Hematopoietic multipotent progenitor cell treated with erythropoietin and hydrocortisone succinate and interleukin-3 and kit ligand, for 4 days (in vitro differentiated cells): ENCODE measurements around the gene RIBC2.
"Not testable (repeated sequence)": the region's sequence is repeated elsewhere in the genome, so short reads cannot be mapped to it uniquely, and the experiment has no call there.

Experiments used
- DNase-seq: peaks from one replicate; pipeline ENCODE4 v3.0.0-alpha.2; 2015

RIBC2 gene

GRCh38 chr22:45425101-45425500 is 11.6 kb downstream of the RIBC2 start:
- no peak for DNase-seq

- DNase-seq: no peak
These were observed 12.2 kb downstream of the RIBC2 start for GRCh38 chr22:45425531-45426265.

- no peak for DNase-seq
These were observed 12.9 kb downstream of the RIBC2 start for GRCh38 chr22:45426387-45426786.

GRCh38 chr22:45427114-45427513 is 13.6 kb downstream of the RIBC2 start:
- no peak for DNase-seq

GRCh38 chr22:45428391-45429385 is 15.2 kb downstream of the RIBC2 start:
- no peak for DNase-seq

- DNase-seq: no peak
These were observed 15.9 kb downstream of the RIBC2 start for GRCh38 chr22:45429424-45429823.

- DNase-seq: no peak
These were observed 16.7 kb downstream of the RIBC2 start for GRCh38 chr22:45429981-45430775.

GRCh38 chr22:45430871-45431270 is 17.4 kb downstream of the RIBC2 start:
- no peak for DNase-seq

GRCh38 chr22:45434981-45435380 is 21.5 kb downstream of the RIBC2 start:
- DNase-seq: no peak

GRCh38 chr22:45435544-45436139 is 22.1 kb downstream of the RIBC2 start:
- peak; percentile 92 for DNase-seq

- not testable (repeated sequence) for DNase-seq
These were observed 23.5 kb downstream of the RIBC2 start for GRCh38 chr22:45436871-45437517.

- DNase-seq: no peak
These were observed 24.8 kb downstream of the RIBC2 start for GRCh38 chr22:45438336-45438735.

- DNase-seq: not testable (repeated sequence)
These were observed 27.2 kb downstream of the RIBC2 start for GRCh38 chr22:45440688-45441087.

- peak; percentile 69 for DNase-seq
These were observed 27.6 kb downstream of the RIBC2 start for GRCh38 chr22:45441138-45441537.

- DNase-seq: no peak
These were observed 28.6 kb downstream of the RIBC2 start for GRCh38 chr22:45442116-45442515.

GRCh38 chr22:45444168-45444567 is 30.7 kb downstream of the RIBC2 start:
- no peak for DNase-seq

GRCh38 chr22:45445031-45445710 is 31.7 kb downstream of the RIBC2 start:
- DNase-seq: no peak

- DNase-seq: no peak
These were observed 32.7 kb downstream of the RIBC2 start for GRCh38 chr22:45446216-45446615.

GRCh38 chr22:45447596-45447995 is 34.1 kb downstream of the RIBC2 start:
- not testable (repeated sequence) for DNase-seq

- DNase-seq: no peak
These were observed 34.9 kb downstream of the RIBC2 start for GRCh38 chr22:45448431-45448830.

GRCh38 chr22:45449442-45449841 is 35.9 kb downstream of the RIBC2 start:
- not testable (repeated sequence) for DNase-seq
